Ureter (tissue), 1 donor: ENCODE measurements around the gene SORCS3. TPM values are rescaled to one million over a fixed set of nuclear protein-coding genes. Genes with fewer than 3 reads are reported as not detected.

Experiments
- DNase-seq: peaks from one replicate; pipeline ENCODE4 v3.0.0-alpha.2; 2020; ENCODE audit warnings: low spot score
- total RNA-seq: library from RNA; stranded (reverse); gene quantifications from one replicate; pipeline ENCODE4 v1.2.4, GENCODE V29; 2023
- donor health status: DM: yes; HTN: yes; CAD: no.

SORCS3 gene
- total RNA-seq, 1 donor from 2014 or later = not detected

GRCh38 chr10:104777086-104777799 lies 136.2 kb downstream of the SORCS3 start:
- no peak for DNase-seq

DNA sequence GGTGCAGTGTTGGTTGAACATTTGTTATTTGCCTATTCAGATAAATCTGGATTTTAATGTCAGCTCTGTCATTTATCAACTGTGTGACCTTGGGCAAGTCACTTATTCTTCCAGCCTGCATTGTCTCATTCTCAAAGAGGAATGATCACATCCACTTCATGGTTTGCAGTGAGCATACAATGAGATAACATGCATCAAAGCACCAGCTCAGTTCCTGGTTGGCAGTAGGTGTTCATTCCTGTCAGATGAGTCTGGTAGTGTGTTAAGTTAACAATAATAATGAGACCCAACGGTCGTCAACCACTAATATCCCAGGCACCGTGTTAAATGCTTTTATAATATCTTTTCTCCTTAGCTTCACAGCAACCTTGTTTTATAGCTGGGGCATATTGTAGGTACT lies 137.3 kb downstream of the SORCS3 start:
- DNase-seq = no peak

DNA sequence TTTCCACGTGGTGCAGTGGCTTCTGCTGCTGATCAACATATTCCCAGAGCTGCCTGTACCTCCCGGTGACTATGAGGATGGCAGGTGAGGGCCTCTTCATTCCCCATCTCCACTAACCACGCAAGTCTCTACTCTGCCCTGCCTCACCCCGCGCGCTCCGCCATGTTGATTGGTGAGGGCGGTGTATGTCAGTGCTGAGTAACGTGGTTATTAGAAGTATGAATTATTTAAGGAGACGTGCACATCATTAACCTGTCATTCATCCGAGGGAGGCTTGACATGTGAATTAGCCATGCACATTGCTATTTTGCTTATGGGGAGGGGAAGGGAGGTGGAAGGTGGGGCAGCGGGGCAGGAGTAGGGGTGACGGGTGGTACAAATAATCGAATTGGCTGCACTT lies 138.6 kb downstream of the SORCS3 start:
- DNase-seq = no peak

DNA sequence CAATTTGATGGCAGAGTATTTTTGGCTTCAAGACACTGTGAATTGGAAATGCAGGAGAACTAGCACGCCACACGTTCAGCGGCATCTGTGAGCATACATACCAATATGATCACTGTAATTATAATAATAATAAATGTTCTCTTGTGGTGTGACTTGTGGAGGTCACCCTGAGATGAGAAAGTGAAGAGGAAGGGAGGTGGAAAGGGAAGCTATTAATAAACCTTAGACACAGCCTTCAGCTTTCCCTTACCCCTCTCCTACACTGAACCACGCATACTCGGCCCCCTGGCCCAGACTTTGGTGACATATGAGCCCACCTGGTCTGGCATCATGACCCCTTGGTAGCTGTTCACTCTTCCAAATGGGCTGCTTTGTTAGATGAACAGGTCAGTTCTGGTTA lies 139.1 kb downstream of the SORCS3 start:
- DNase-seq = no peak

- no peak for DNase-seq
These were observed 140.0 kb downstream of the SORCS3 start for GRCh38 chr10:104780946-104781595.

- no peak for DNase-seq
These were observed 143.4 kb downstream of the SORCS3 start for GRCh38 chr10:104784452-104784851.

DNA sequence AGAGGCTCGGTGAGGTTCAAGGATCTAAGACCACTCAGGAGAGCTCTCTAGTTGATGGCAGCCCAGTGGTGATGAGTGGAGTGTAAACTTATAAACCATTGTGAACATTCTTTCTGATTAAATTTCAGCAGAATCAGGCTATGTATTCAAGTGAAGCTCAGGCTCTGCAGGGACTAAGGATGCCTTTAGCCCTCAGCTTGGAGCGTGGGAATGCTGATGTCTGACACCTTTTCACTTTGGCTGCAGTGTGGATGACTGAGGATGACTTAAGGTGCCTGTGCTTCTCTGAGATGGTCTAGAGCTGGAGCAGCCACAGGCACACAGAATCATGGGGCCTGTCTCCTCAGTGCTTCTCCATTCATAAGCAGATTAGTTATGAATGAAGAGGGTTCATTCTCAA lies 150.4 kb downstream of the SORCS3 start:
- DNase-seq = no peak

GRCh38 chr10:104795411-104795810 lies 154.3 kb downstream of the SORCS3 start:
- DNase-seq = no peak

DNA sequence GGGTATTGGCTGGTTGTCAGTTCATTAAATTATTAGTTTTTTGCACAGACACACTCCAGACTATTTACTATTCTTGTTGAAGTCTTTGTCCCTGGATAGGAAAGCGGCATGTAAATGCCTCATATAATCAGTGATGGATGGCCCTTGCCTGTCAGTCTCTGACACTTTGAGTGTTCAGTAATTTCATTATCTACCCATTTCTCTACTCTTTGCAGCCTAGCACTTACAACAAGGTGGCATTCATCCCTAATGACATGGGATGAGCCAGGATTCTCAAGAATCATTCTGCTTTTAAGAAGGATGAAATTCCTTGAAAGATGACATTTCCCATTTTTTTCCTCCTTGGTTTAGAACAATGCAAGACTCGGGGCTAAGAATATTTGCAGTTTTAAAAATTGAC lies 155.7 kb downstream of the SORCS3 start:
- no peak for DNase-seq

- no peak for DNase-seq
These were observed 161.9 kb downstream of the SORCS3 start for GRCh38 chr10:104802941-104803340.

- no peak for DNase-seq
These were observed 163.8 kb downstream of the SORCS3 start for GRCh38 chr10:104804880-104805279.

DNA sequence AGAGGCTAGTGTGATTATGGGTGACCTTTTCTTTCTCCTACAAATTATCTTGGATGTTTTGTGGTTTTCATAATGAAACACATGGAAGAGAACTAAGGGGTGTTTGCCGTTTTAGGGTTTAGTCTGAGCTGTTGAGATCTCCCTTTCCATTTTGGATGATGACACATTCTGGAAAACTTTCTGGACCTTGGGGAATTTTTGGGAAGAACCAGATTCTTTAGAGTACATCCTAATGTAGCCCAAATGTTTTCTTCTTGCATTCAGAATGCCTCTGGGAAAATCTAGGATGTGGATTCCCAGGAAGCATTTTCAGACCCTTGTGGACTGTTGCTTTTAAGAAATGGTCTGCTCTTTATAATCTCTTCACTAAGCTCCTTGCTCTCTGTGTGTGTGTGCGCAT lies 165.7 kb downstream of the SORCS3 start:
- no peak for DNase-seq

DNA sequence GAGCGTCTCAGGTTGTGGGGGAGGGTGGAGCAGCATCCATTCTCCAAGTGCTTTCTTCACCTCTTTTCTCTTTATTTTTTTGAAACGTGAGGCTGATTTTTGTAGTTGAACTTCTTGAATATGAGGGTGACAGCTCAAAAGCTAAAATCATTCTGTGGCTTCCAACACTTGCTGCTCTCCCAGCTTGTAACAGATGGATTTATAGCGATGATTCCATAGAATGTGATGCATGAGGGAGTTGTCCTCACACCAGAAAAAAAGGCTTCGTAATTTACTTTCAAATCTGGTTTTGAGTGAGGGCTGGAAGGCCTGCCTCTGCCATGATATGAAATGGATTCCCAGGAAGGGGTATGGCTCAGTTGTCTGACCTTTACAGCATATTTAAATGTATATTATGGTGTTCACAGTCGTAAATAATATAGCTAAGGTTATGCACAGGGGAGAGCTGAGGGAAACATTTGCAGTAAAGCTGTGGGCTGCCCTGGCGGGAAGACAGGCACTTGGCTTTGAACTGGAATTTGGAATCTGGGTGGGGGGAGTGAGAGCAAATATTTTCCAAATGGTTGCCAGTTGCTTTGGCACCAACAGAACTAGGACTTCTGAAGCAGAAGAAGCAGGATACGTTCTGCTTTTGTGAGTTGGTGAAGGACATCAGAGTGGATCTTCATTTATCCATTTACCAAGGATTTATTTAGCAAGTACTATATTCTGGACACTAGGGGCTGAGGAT lies 166.7 kb downstream of the SORCS3 start:
- DNase-seq = no peak

- DNase-seq = no peak
These were observed 168.4 kb downstream of the SORCS3 start for GRCh38 chr10:104809288-104810090.

DNA sequence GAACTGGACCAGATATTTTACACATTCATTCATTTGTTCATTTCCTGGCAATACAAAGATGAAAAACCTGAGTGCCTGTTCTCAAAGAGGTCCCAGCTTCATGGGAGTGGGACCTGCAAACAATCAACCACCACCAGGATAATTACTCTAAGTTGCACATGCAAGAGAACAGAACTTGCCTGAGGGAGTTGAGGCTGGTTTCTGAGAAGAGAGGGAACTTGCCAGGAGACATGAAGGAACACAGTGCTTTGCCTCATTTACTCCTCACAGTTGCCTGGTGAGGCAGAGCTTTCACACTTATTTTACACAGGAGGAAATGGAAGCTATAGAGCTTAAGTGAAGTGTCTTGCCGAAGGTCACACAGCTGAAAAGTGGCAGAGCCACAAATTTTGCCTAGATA lies 170.1 kb downstream of the SORCS3 start:
- DNase-seq = no peak

GRCh38 chr10:104816501-104816900 lies 175.4 kb downstream of the SORCS3 start:
- DNase-seq = no peak

GRCh38 chr10:104819731-104820130 lies 178.6 kb downstream of the SORCS3 start:
- DNase-seq = no peak

DNA sequence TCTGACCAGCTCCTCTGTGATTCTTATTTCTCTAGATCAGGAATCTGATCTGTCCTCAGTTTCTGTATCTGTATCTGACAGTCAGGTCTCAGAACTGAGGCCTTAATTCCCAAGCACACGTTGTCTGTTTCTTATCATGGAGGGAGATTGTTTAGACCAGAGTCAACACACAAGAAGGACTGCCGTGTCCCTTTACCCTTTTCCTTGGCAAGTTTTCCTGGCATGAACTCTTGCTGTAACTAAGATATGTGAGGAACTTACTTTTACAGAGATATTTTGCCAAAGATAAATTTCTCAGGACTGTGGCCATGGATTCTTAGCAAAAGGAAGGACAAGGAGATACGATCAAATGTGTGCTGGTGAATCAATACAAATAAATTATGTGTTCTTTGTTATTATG lies 181.0 kb downstream of the SORCS3 start:
- DNase-seq = no peak

- no peak for DNase-seq
These were observed 183.4 kb downstream of the SORCS3 start for GRCh38 chr10:104824380-104825006.

- no peak for DNase-seq
These were observed 190.2 kb downstream of the SORCS3 start for GRCh38 chr10:104831272-104831671.

DNA sequence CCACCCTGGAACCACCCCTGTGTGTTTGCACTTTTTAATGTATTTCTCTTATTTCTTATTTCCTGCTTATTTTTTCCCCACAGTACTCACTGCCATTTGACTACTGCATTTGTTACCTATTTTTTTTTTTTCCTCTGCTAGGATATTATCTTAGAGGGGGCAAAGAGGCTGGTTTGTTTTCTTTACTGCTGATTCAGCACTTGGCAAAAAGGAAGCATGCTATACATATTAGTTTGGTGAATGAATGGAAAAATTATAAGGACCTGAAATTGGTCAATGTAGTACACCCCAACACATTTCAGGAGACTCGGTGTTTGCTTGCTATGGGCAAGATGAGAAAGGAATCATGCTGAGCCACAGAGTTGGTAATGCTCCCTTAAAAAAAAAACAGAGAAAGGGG lies 193.5 kb downstream of the SORCS3 start:
- DNase-seq = no peak

DNA sequence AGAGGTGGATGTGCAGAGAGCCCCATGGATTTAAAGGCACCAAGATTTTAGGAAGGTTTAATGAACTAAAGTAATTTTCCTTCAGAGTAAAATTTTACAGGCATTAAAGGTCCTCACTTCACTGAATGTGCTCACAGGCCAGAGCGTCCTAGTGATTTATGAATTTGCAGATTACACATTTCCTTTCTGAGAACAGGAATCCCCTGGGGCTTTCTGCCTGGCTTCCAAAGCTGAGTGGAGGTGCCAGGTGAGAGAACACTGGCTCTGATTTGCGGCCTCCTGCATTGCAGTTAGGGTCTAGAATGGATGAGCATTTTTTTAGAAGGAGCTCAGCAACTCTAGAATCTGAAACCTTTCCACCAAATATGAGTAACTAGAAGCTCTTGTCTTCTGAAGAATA lies 194.3 kb downstream of the SORCS3 start:
- DNase-seq = no peak
